Right renal pelvis (tissue), 4 donors: ENCODE data around the gene ABCG1. TPM values are rescaled to one million over a fixed set of nuclear protein-coding genes. Genes with fewer than 3 reads are reported as not detected.
A peak's percentile ranks its signal among the peaks of the same experiment; 100 is the strongest.

Experiments
- DNase-seq, 4 donors: peaks; one replicate each; pipeline ENCODE4 v3.0.0-alpha.2; 2013; ENCODE audit warnings: low read depth in 4 of 4, low spot score in 3 of 4, missing footprints in 1 of 4
- polyA plus RNA-seq, 4 donors: library from polyadenylated mRNA; unstranded; fragments of 120-200 nt; gene quantifications; one replicate each; pipeline ENCODE4 v1.2.1, GENCODE V29; 2013; ENCODE audit not compliant: insufficient read length in 4 of 4

Gene ABCG1
- polyA plus RNA-seq, 4 donors = 8.5 to 11.5 (median 10.3) TPM

- no peak for DNase-seq
These were observed 98.0 kb downstream of the ABCG1 start for GRCh38 chr21:42316891-42317290.

- no peak for DNase-seq
These were observed 98.4 kb downstream of the ABCG1 start for GRCh38 chr21:42317341-42317741.

GRCh38 chr21:42317826-42318746 is 99.1 kb downstream of the ABCG1 start:
- DNase-seq = no peak

- DNase-seq = no peak
These were observed 100.4 kb downstream of the ABCG1 start for GRCh38 chr21:42319376-42319775.

- no peak for DNase-seq
These were observed 101.1 kb downstream of the ABCG1 start for GRCh38 chr21:42319851-42320572.

GRCh38 chr21:42320791-42321190 is 101.9 kb downstream of the ABCG1 start:
- DNase-seq = no peak

GRCh38 chr21:42321231-42321630 is 102.3 kb downstream of the ABCG1 start:
- DNase-seq = no peak

- DNase-seq = no peak
These were observed 102.9 kb downstream of the ABCG1 start for GRCh38 chr21:42321845-42322244.

- no peak for DNase-seq
These were observed 106.0 kb downstream of the ABCG1 start for GRCh38 chr21:42324896-42325295.

- DNase-seq = no peak
These were observed 111.7 kb downstream of the ABCG1 start for GRCh38 chr21:42330380-42331371.

GRCh38 chr21:42331660-42332059 is 112.7 kb downstream of the ABCG1 start:
- no peak for DNase-seq

- no peak for DNase-seq
These were observed 113.8 kb downstream of the ABCG1 start for GRCh38 chr21:42332557-42333317.

- no peak for DNase-seq
These were observed 117.1 kb downstream of the ABCG1 start for GRCh38 chr21:42336054-42336453.

- DNase-seq = no peak
These were observed 118.3 kb downstream of the ABCG1 start for GRCh38 chr21:42337276-42337675.

- DNase-seq = peak; percentile 59 to 78 (median 74)
These were observed 119.1 kb downstream of the ABCG1 start for GRCh38 chr21:42337830-42338728.

- no peak for DNase-seq
These were observed 120.1 kb downstream of the ABCG1 start for GRCh38 chr21:42338729-42339715.

GRCh38 chr21:42340187-42341050 is 121.5 kb downstream of the ABCG1 start:
- DNase-seq = no peak
